ENCODE data around the gene OXSM.

Gene OXSM

DNA sequence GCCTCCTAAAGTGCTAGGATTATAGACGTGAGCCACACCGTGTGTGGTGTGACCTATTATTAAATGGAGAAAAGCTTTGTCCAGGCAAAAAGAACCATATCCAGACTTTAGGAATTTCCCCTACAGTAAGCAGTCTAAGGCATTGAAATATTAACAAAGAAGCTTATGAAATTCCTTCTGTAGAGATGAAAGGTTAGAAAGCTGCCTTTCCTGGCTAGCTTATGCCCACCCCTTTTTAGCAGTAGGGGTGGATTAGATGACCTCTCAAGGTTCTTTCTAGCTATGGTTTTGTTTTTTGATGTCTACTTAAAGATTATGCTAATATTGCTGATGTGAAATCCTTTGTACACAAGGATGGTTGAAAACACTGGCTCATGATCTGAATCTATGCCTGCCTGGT, 13.9 kb downstream of the OXSM start:
- no peak for DNase-seq (ENCODE audit: low read depth in 2 of 3, low spot score in 1 of 3)

DNA sequence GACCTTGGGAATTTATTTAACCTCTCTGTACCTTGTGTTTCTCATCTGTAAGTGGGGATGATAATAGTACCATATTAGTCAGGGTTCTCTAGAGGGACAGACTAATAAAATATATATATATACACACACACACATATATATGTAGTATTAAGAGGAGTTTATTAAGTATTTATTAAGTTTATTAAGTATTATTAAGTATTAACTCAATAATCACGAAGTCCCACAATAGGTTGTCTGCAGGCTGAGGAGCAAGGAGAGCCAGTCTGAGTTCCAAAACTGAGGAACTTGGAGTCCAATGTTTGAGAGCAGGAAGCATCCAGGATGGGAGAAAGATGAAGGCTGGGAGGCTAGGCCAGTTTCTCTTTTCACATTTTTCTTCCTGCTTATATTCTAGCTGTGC, 14.8 kb downstream of the OXSM start:
- DNase-seq (ENCODE audit: low read depth in 2 of 3, low spot score in 1 of 3): no peak

DNA sequence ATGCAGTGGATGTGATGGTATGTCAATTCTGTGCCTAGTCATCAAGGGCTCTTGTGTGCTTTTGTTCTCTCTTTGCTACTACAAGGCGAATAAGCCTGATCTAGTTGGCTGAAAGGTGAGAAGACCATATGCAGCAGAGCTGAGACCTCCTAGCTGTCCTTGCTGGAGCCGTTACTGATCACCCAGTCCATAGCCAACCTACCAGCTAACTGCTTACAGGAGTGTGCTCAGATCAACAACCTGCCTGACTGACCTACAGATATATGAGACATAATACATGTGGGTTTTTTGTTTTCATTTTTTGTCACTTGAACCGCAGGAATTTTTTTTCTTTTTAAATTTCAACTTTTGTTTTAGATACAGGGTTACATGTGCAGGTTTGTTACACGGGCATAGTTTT, 22.8 kb downstream of the OXSM start:
- DNase-seq (ENCODE audit: low read depth in 2 of 3, low spot score in 1 of 3): no peak

DNA sequence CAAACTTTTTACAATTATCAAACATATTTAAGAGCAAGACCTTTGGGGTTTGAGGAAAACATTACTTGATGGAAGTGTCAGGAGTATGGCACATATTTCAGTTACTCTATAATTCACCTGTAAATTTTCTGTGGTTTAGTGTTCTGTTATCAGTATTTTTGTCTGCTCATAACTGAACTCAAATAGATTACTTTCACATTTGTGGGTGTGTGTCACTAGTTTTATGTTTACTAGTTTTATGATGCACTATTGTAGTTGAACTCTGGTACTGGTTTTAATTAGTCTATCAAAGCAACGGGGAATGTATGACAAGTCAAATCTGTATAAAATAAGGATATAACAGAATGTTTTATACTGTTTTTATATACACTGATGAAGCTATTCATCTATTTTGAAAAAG, 27.2 kb downstream of the OXSM start:
- DNase-seq (ENCODE audit: low read depth in 2 of 3, low spot score in 1 of 3): no peak

DNA sequence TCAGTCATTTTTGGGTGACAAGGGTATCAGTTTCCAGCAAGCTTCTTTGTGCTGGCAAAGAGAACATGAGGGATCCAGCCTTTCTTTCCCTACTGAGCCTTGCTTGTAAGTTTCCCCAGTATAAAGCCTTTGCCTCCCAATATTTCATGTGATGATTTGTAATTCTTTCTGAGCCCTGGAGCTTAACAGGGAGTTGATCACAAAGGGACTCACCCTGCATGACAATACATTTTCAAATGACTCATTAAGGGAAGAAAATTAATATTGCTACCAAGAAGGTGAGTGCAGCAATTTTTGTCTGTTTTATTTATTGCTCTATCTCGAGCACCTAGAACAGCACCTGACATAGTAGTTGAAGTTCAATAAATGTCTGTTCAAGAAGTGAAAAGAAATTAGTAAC, 27.7 kb downstream of the OXSM start:
- DNase-seq (ENCODE audit: low read depth in 2 of 3, low spot score in 1 of 3): no peak

DNA sequence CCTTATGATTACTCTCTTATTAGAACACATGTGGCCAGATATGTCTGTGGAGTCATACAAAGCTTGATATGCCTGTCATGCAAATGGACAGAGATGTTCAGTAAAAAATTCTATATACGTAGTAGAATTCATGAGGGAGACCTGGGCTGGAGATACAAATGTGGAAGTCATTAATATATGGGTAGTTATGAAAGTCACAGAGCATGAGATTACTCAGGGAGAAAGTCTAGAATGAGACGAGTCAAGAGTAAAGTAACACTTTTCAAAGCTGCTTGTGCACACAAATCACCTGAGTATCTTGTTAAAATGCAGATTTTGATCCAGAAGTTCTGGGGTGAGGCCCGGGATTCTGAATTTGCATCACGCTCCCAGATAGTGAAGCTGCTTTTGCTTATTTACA, 28.4 kb downstream of the OXSM start:
- no peak for DNase-seq (ENCODE audit: low read depth in 2 of 3, low spot score in 1 of 3)

DNA sequence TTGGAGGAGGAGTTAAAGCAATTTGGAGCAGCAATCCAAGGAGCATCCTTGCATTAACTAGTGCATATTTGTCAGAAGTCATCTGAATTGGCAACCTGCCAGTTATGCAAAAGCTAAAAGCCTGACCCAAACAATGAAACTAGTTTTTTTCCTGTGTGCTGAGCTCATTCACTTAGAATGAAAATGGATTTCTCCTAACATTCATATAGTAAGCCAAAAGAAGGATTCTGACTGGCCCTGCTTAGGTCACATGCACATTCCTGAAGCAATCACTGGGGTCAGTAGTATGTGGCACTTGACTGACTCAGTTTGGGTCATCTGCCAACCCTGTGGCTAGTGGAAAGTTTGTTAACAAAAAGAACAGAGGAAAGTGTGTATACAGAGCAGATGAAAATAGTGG, 30.5 kb downstream of the OXSM start:
- DNase-seq (ENCODE audit: low read depth in 2 of 3, low spot score in 1 of 3): no peak

DNA sequence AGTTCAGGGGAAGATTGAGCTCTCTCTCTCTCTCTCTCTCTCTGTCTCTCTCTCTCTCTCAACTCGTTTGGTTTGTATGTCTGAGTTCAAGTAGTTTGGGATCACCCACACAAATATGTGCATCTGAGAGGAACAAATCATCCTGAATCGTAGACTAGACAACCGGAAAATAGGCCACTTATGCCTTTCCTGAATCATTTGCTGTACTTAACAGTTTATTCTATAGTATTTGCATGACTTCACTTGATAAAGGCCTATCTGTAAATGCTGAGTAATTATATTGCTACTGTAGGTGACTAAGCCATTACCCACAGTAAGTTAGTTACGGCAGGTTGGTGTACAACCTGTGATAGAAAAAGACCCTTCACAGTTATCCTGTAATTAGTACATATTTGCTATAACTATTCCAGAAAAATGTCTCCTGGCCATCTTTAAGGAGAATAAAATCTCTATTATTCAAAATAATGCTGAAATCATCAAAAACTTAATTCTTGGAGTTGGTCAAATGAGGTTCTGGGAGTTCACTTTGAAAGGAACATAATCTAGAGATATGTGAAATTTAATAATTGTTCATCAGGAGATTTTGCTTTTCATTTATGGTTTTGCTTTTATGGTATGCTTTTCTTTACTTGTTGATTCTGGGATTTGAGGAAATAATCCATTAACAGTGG, 31.1 kb downstream of the OXSM start:
- DNase-seq (ENCODE audit: low read depth in 2 of 3, low spot score in 1 of 3): no peak

DNA sequence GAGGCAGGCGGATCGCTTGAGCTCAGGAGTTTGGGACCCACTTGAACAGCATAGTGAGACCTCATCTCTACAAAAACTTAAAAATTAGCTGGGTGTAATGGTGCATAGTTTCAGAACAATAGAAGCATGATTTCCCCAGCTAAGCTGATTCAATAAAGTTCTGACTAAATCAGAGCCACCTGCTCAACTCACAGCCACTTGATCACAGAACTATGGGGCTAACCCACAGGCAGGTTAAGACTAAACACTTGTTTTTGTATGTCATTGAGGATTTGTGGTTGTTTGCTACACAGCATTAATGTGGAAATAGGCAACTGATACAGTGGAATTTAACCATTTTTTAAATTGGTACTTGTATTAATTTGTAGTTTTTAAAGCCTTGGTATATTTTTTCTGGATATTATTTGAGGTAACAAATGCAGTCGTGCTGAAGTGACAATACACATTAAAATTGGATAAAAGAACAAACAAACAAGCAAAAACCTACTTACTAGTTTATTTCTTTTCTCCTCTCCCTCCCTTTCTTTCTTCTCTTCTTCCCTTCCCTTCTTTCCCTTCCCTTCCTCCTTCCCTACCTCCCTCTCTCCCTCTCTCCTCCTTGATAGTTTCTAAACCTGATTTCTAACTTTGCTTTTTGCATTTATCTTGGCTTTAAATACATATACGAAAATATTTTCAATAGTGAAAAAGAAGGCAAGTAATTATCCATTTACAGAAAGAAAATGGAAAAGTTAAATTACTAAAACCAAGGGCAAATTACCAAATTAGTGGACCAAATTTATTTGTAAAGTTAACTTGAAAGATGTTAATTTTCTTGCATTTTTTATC, 32.1 kb downstream of the OXSM start:
- no peak for DNase-seq (ENCODE audit: low read depth in 2 of 3, low spot score in 1 of 3)

DNA sequence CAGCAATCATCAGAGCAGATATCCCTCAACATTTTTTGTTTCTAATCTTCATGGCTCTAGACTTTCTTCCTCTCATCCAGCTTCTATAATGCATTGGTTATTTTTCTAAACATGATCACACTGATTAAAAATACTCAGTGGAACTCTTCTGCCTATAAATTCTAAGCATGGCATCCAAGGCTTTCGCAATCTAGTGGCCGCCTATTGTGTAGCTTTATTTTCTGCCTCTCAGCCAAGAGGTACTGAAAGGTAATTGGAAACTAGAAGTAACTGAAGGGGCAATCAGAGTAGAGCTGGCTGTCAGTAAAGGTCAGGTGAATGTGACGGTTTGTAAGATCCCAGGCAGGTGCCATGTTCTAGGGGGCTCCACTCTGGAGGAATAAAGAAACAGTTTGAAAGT, 33.4 kb downstream of the OXSM start:
- DNase-seq (ENCODE audit: low read depth in 2 of 3, low spot score in 1 of 3): no peak

DNA sequence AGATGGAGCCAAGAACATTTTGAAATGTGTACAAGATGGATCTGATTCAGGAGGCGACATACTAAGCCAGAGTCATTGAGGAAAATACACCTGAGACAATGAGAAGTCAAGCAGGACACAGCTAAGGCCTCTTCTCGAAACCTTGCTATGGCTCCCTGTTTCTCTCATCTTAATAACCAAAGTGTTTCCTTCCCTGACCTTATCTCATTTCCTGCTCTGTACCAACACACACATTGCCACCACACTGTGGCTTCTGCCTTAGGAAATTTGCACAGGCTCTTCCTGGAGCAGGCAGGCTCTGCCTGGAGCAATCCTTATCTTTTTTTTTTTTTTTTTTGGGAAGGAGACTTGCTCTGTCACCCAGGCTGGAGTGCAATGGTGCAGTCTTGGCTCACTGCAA, 36.6 kb downstream of the OXSM start:
- DNase-seq (ENCODE audit: low read depth in 2 of 3, low spot score in 1 of 3): no peak

DNA sequence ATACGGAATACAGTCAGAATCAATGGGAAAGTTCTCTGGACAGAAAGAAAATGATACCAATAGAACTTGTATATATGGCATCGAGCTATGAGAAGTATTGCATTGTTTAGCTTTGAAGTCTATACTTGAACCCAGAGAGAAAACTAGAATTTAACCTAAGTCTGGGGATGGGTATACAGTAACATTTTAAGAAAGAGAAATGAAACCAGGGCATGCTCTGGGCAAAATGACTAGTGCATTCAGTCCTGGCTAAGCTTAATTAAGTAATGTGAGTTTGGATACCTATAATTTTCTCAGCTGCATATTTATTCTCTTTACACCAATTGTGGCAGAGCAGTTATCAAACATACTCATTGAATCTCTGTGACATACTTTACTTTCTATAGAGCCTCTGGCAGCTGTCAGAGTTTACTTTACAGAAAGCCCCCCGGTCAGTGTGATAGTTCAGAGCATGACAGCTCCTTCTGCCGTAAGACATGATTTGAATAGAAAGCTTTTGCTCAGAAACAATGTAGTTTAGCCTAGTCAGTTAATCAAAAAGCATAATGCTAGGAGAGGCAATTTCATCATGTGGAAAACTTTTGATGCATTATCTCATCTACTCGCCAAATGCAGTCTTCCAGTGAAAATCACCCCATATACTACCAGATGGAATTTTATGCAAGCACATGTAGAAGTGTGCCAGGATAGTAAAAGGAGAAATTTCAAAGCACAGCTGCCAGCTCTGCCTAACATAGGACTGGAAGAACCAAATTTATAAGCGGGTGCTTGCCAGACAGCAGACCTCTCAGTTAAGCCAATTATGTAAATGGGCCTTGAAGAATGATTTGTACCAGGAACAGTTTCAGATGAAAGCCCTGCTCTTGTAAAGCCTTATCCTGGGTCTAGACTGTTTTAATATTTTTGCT, 40.7 kb downstream of the OXSM start:
- no peak for DNase-seq (ENCODE audit: low read depth in 2 of 3, low spot score in 1 of 3)

DNA sequence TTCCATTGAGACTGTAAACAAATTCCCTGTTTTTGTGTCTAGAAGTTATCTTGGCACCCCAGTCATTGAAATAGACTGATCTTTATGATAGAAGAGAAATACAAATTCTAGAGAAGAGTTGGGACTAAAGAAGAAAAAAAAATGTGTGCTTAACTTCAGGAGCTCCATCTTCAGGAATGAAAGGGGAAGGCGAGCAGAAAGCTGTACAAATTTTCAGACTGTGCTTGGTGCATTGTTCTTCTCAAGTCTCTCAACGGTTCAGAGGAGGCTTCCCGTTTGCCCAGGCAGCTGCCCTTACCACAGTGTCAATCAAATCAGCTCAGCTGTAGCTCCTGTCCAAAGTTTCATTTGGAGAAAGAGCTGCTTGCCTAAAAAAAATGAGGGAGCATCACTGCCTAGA, 41.7 kb downstream of the OXSM start:
- DNase-seq (ENCODE audit: low read depth in 2 of 3, low spot score in 1 of 3): no peak

DNA sequence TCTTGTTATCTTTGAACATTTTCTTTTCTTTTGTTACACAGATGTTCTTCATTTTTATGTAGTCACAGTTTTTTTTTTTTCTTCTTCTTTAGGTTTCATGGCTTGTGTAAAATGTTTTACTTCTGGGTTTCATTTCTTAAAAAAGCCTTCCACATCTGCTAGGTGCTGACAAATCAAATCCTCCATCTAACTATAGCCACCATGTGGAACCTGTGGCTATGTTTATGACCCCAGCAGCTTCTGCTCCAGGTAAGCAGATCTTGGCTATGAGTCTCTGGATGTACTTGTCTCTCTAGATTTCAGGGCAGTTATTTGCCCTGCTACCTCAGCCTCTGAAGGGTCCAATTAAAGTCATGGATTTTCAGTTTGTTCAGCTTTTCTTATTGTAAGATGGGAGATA, 44.5 kb downstream of the OXSM start:
- DNase-seq (ENCODE audit: low read depth in 2 of 3, low spot score in 1 of 3): no peak

DNA sequence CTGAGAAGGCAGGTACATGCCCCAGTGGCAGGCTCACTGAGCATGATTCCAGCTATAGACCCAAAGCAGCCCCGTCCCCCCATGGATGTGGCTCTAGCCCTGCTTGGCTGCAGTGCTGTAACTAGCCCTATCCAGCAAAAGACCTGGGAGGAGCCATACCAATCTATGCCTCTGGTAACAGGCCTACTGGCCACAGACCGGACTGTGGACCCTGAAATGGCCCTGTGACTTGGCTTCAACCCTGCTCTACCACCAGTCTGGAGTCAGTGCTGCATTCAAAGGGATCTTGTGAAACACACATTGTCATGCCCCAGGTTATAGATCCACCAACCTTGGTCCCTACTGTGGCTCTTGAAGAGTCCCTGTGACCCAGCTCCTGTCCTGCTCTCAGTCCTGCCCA, 46.7 kb downstream of the OXSM start:
- no peak for DNase-seq (ENCODE audit: low read depth in 2 of 3, low spot score in 1 of 3)

DNA sequence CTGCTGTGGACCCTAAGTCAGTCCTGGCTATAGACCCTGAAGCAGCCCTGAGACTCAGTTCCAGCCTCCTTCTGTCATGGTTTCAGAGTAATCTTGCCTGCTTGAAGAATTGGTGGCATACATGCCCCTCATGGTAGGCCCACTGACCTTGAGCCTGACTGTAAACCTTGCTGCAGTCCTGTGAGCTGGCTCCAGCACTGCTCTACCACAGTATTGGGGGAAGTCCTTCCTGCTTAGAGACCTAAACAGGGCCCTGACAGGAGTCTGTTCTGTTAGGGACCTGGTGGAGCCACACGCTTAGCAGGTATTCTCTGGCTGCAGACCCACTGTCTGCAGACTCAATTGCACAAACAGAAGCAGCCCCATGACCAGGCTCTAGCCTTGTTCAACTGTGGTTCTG, 47.1 kb downstream of the OXSM start:
- no peak for DNase-seq (ENCODE audit: low read depth in 2 of 3, low spot score in 1 of 3)

DNA sequence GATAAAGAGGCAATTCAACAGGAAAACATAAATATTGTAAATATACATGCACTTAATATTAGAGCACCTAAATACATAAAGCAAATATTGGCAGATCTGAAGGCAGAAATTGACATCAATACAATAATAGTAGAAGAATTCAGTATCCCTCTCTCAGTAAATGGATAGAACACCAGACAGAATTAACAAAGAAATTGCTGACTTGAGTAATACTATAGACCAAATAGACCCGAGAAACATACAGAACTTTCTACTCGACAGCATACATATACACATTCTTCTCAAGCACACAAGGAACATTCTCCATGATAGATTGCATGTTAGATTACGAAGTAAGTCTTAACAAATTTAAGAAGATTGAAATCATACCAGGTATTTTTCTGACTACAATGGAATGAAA, 50.2 kb downstream of the OXSM start:
- DNase-seq (ENCODE audit: low read depth in 2 of 3, low spot score in 1 of 3): no peak

DNA sequence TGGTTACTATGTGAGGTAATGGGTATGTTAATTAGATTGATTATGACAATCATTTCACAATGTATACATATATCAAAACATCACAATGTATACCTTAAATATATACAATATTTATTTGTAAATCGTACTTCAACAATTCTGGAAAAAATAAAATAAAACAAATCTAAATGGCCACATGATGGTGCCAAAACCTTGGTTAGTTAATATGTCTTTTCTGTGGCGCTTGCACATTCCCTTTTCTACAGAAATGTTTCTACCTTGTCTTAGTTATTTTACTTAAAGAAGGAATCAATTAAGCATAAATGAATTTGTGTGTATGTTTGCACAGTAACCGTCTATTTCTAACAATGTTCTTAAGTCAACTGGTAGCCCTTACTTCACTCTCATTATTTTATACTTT, 53.4 kb downstream of the OXSM start:
- no peak for DNase-seq (ENCODE audit: low read depth in 2 of 3, low spot score in 1 of 3)

All from stimulated activated CD4-positive, alpha-beta T cell treated with anti-CD3 and anti-CD28 coated beads, Interleukin-12 subunit alpha, Interleukin-12 subunit beta, amount 100 ng/mL, for 48 hours (primary cell).